ENCODE measurements around the gene NEK10.
"Not testable (repeated sequence)": the region's sequence is repeated elsewhere in the genome, so short reads cannot be mapped to it uniquely, and the experiment has no call there.

The NEK10 gene, protein sequence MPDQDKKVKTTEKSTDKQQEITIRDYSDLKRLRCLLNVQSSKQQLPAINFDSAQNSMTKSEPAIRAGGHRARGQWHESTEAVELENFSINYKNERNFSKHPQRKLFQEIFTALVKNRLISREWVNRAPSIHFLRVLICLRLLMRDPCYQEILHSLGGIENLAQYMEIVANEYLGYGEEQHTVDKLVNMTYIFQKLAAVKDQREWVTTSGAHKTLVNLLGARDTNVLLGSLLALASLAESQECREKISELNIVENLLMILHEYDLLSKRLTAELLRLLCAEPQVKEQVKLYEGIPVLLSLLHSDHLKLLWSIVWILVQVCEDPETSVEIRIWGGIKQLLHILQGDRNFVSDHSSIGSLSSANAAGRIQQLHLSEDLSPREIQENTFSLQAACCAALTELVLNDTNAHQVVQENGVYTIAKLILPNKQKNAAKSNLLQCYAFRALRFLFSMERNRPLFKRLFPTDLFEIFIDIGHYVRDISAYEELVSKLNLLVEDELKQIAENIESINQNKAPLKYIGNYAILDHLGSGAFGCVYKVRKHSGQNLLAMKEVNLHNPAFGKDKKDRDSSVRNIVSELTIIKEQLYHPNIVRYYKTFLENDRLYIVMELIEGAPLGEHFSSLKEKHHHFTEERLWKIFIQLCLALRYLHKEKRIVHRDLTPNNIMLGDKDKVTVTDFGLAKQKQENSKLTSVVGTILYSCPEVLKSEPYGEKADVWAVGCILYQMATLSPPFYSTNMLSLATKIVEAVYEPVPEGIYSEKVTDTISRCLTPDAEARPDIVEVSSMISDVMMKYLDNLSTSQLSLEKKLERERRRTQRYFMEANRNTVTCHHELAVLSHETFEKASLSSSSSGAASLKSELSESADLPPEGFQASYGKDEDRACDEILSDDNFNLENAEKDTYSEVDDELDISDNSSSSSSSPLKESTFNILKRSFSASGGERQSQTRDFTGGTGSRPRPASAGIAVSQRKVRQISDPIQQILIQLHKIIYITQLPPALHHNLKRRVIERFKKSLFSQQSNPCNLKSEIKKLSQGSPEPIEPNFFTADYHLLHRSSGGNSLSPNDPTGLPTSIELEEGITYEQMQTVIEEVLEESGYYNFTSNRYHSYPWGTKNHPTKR

DNA sequence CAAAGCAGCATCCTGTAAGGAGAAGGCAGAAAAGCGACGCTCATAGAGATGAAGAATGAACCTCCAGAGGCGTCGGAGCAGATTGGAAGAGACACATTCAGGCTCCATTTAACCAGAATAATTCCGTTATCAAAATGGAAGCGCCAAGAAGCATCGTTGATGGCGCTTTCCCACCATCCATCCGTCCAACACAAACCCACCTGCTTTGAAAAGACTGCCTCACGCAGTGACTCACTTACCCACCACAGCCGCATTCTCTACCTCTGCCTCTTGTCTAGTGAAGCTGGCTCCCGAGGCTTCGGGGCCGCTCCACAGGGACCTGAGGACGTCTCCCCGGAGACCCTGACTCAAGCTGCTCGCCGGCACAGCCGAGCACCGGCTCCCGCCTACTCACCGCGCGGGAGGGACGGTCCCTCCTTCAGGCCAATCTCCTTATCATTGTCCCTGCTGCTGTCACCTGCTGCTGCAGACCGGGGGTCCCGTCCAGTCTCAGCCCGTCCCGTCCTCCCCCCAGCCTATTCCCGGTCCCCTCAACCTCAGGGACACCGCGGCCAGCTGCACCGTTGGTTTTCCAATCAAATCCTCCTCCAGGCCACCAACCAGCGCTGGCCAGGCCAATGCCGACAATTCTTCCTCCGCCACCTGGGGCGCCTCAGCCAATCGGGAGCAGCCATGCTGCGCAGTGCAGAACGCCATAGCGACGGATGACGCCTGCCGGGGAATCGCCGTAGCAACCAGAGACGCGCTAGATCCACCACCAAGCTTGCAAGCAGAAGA lies at the start of gene NEK10:
Gene NEK10 (minus strand): TSS at position 553 of the 777 bp plus-strand sequence. CDS start 16,501 bp downstream, outside the sequence.
- peaks cover 11% of the 10 kb centered on the region in 2 experiments for H3K4me1 ChIP-seq (ENCODE audit: control insufficient read depth in 1 of 2, insufficient read depth in 1 of 2, low read depth in 1 of 2, low read length in 1 of 2)
- H3K27me3 ChIP-seq, result peaks cover 24% of the 10 kb centered on the region
- H3K4me3 ChIP-seq (ENCODE audit: low read depth in 1 of 2, low read length in 1 of 2), result peak within 1 kb of the TSS; percentile 55 to 56
- TF ChIP-seq, protein P1, sequence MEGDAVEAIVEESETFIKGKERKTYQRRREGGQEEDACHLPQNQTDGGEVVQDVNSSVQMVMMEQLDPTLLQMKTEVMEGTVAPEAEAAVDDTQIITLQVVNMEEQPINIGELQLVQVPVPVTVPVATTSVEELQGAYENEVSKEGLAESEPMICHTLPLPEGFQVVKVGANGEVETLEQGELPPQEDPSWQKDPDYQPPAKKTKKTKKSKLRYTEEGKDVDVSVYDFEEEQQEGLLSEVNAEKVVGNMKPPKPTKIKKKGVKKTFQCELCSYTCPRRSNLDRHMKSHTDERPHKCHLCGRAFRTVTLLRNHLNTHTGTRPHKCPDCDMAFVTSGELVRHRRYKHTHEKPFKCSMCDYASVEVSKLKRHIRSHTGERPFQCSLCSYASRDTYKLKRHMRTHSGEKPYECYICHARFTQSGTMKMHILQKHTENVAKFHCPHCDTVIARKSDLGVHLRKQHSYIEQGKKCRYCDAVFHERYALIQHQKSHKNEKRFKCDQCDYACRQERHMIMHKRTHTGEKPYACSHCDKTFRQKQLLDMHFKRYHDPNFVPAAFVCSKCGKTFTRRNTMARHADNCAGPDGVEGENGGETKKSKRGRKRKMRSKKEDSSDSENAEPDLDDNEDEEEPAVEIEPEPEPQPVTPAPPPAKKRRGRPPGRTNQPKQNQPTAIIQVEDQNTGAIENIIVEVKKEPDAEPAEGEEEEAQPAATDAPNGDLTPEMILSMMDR (IDR thresholded peaks at IDR 0.05), result no peak
- no peaks in the 10 kb centered on the region for H3K9me3 ChIP-seq
- H3K27ac ChIP-seq, result no peak within 1 kb of the TSS
- no peaks in the 10 kb centered on the region for H3K36me3 ChIP-seq

DNA sequence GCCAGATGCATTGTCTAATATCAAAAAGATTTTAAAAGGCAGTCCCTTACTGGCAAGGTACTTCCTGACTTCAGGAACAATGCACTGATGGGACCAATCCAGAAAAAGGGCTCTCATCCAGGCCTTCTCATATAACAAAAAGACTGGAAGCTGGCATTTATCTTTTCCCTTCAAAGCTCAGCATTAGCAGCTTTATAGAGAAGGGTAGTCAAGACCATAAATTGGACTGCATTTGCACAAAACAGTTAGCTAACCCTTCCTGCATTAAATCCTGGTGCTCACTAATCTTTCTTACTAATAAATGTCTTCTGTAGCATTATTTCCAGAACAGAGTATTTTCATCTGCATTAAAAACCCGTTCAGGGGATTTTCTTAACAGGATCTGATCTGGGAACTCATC lies 46.0 kb upstream of the NEK10 start:
- Histone ChIP-seq H3K4me3 (ENCODE audit: low read depth in 1 of 2, low read length in 1 of 2) (no peak overlapping the region), H3K4me1 (ENCODE audit: control insufficient read depth in 1 of 2, insufficient read depth in 1 of 2, low read depth in 1 of 2, low read length in 1 of 2) (no peaks in the 10 kb centered on the region), H3K27me3 (no peaks in the 10 kb centered on the region), H3K9me3 (no peaks in the 10 kb centered on the region), H3K27ac (no peak overlapping the region), H3K36me3 (no peaks in the 10 kb centered on the region)
- TF ChIP-seq, protein P1 (IDR thresholded peaks at IDR 0.05), result no peak

DNA sequence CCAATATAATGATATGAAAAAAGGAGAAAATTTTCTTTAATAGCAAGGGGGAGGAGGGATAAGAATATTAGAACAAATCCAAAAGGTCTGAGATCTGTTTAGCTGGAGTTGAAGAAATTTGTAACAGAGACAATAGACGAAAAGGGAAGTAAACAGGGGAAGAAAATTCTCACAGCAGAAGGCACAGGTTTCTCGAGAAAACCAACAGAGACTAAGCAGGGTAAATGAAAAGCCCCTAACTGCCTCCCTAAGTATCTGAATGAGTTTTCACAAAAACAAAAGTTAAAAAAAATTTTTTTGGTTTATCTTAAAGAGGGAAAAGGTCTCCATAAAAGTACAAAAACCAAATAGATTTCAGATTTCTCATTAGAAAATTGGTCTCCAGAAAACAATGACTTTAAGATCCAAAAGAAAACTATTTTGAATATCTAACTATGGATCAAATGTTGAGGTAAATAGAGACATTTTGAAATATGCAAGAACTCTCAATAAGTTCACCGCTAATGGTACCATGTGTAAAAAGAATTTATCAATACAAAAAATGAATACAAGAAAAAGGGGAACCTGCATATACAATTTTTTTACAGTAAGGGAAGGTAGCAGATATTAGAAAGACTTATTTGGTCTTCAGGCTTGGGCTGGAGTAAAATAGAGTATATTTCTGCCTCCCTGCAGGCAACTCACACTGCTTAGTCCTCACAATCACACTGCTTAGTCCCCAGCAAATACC lies 23.9 kb upstream of the NEK10 start:
- H3K36me3 ChIP-seq, result no peaks in the 10 kb centered on the region
- H3K9me3 ChIP-seq, result no peaks in the 10 kb centered on the region
- no peaks in the 10 kb centered on the region for H3K4me1 ChIP-seq (ENCODE audit: control insufficient read depth in 1 of 2, insufficient read depth in 1 of 2, low read depth in 1 of 2, low read length in 1 of 2)
- no peak overlapping the region for H3K4me3 ChIP-seq (ENCODE audit: low read depth in 1 of 2, low read length in 1 of 2)
- H3K27ac ChIP-seq, result no peak overlapping the region
- H3K27me3 ChIP-seq, result no peaks in the 10 kb centered on the region
- TF ChIP-seq, protein P1 (IDR thresholded peaks at IDR 0.05), result no peak

DNA sequence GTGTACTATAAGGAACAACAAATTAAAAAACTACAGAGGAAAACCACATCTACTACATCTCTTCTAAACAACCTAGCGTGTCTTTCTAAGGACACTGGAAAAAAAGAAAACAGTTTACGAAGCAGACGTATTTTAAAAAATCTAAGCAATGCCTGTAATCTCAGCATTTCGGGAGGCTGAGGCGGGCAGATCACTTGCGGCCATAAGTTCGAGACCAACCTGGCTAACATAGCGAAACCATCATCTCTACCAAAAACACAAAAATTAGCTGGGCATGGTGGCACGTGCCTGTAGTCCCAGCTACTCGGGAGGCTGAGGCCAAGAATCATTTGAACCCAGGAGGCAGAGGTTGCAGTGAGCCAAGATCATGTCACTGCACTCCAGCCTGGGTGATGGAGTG lies 23.2 kb upstream of the NEK10 start:
- not testable (repeated sequence) for H3K4me3 ChIP-seq (ENCODE audit: low read depth in 1 of 2, low read length in 1 of 2); H3K4me1 ChIP-seq (ENCODE audit: control insufficient read depth in 1 of 2, insufficient read depth in 1 of 2, low read depth in 1 of 2, low read length in 1 of 2); H3K27me3 ChIP-seq; H3K9me3 ChIP-seq; H3K27ac ChIP-seq; H3K36me3 ChIP-seq

DNA sequence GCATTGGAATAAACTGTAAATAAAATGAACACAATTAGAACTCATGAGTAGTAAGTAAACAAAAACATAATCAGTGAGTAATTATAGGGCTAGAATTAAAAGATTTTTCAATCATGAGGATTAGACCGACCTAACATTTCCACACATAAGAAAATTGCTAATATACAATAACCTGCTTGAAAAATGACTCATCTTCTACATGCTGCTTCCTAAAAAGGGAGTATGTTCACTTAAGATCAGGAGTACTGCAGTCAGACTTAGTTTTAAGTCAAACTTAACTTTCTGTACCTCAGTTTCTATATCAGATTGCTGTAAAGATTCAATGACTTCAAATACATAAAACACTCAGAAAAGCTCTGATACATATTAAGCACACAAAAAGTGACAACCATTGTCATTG lies 22.6 kb upstream of the NEK10 start:
- Histone ChIP-seq H3K36me3 (no peaks in the 10 kb centered on the region), H3K4me3 (ENCODE audit: low read depth in 1 of 2, low read length in 1 of 2) (no peak overlapping the region), H3K4me1 (ENCODE audit: control insufficient read depth in 1 of 2, insufficient read depth in 1 of 2, low read depth in 1 of 2, low read length in 1 of 2) (no peaks in the 10 kb centered on the region), H3K9me3 (no peaks in the 10 kb centered on the region), H3K27ac (no peak overlapping the region), H3K27me3 (no peaks in the 10 kb centered on the region)
- TF ChIP-seq, protein P1 (IDR thresholded peaks at IDR 0.05), result no peak
